Omental fat pad (tissue), 4 donors: ENCODE measurements around the gene BACH2. TPM values are rescaled to one million over a fixed set of nuclear protein-coding genes. Genes with fewer than 3 reads are reported as not detected.

ENCODE experiments used
- ATAC-seq: fragments of 150-250 bp; one replicate; pipeline ENCODE4 v1.9.1; 2016; ENCODE audit warnings: mild to moderate bottlenecking, moderate library complexity; ENCODE audit not compliant: low FRiP score
- DNase-seq: peaks from one replicate; pipeline ENCODE4 v3.0.0-alpha.2; 2019; ENCODE audit warnings: low spot score
- total RNA-seq, 4 donors: library from RNA; depleted of rRNA; stranded (reverse); fragments of >200 nt; gene quantifications; one replicate each; pipeline ENCODE4 v1.1.0, GENCODE V29; 2016
- TF ChIP-seq, protein P1 (sequence below), 3 donors: fragments of 450-650 bp; IDR thresholded peaks; one replicate each; pipeline ENCODE4 v1.5.1; 2016 to 2017; ENCODE audit warnings: antibody characterized with exemption in 3 of 3, mild to moderate bottlenecking in 3 of 3, moderate library complexity in 2 of 3

BACH2 gene
- total RNA-seq, 4 donors from 2014 or later = 4.0 to 9.4 (median 7.0) TPM

GRCh38 chr6:90146921-90147649, 149.6 kb downstream of the BACH2 start:
- no peak for ATAC-seq

GRCh38 chr6:90146024-90146423, 150.6 kb downstream of the BACH2 start:
- TF ChIP-seq, protein P1, sequence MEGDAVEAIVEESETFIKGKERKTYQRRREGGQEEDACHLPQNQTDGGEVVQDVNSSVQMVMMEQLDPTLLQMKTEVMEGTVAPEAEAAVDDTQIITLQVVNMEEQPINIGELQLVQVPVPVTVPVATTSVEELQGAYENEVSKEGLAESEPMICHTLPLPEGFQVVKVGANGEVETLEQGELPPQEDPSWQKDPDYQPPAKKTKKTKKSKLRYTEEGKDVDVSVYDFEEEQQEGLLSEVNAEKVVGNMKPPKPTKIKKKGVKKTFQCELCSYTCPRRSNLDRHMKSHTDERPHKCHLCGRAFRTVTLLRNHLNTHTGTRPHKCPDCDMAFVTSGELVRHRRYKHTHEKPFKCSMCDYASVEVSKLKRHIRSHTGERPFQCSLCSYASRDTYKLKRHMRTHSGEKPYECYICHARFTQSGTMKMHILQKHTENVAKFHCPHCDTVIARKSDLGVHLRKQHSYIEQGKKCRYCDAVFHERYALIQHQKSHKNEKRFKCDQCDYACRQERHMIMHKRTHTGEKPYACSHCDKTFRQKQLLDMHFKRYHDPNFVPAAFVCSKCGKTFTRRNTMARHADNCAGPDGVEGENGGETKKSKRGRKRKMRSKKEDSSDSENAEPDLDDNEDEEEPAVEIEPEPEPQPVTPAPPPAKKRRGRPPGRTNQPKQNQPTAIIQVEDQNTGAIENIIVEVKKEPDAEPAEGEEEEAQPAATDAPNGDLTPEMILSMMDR (IDR thresholded peaks at IDR 0.05) = no peak
- no peak for DNase-seq
- ATAC-seq = no peak

More at GRCh38 chr6:90146921-90147649, 149.6 kb downstream of the BACH2 start:
- TF ChIP-seq, protein P1 (IDR thresholded peaks at IDR 0.05) = no peak
- DNase-seq = no peak

DNA sequence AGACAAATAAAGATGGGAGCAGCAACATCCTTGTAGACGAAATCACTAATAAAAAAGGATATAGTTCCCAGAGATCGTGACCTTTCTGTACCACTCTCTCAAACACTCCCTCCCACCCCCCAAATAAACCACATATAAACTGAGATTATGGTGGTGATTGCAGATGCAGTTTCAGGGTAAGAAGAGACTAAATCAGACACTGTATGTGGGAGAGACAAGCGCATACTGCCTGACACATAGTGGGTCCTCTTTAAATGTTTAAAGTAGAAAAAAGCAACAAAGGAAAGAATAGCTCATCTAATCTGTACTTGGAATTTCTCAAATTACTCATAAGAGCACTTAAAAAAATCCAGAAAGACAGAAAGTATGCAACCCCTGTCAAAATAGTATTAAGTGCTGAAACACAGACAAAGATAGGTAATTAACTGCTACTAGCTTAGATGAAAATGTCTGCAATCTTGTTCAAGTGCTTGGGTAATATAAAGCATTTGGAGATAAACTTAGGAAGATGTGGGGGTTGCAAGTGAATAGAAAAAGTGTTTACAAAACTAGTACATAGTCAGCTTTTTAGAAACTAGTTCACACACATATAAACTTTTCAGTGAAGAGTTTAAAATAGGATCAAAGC, 151.6 kb downstream of the BACH2 start:
- ATAC-seq = no peak
- no peak for DNase-seq
- TF ChIP-seq, protein P1 (IDR thresholded peaks at IDR 0.05) = no peak

- TF ChIP-seq, protein P1 (IDR thresholded peaks at IDR 0.05) = no peak
- DNase-seq (no peak), ATAC-seq (no peak)
Measured at GRCh38 chr6:90144396-90144795, 152.2 kb downstream of the BACH2 start.

DNA sequence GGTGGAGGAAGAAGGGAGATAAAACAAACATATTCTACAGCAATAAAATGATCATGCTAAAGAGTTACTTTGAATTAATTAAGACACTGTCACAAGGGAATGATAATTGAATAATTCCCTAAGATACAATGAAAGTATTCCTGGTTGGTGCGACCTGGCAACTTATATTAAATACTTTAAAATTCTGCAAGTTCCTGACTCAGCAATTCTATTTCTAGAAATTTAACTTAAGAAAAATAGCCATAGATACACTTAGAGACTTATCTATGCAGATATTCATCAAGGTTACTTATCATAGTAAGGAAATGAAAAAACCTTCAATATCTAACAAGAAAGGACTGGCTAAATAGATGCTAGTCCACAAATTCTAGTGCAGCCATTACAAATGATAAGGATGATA, 156.0 kb downstream of the BACH2 start:
- TF ChIP-seq, protein P1 (IDR thresholded peaks at IDR 0.05) = no peak
- no peak for ATAC-seq
- DNase-seq = no peak

GRCh38 chr6:90139272-90139817, 157.3 kb downstream of the BACH2 start:
- ATAC-seq (no peak), DNase-seq (no peak)
- TF ChIP-seq, protein P1 (IDR thresholded peaks at IDR 0.05) = no peak
